Measurements from ENCODE around the gene TRPC1. TPM values are rescaled to one million over a fixed set of nuclear protein-coding genes. Genes with fewer than 3 reads are reported as not detected.

TRPC1 gene
- total RNA-seq, 1 experiment from 2014 or later, result 18.6 TPM

GRCh38 chr3:142738396-142738795 is 14.6 kb downstream of the TRPC1 start:
- Histone ChIP-seq H2AFZ (ENCODE audit: low read length) (no peak overlapping the region), H3K4ac (ENCODE audit: low read depth, low read length) (no peak overlapping the region), H3K56ac (ENCODE audit: insufficient read length, low read depth, low read length) (no peak overlapping the region), H3K4me1 (ENCODE audit: insufficient read depth, low read length) (no peaks in the 10 kb centered on the region), H3K23me2 (ENCODE audit: insufficient read length, low read depth, low read length, poor library complexity, severe bottlenecking) (no peaks in the 10 kb centered on the region), H3K27me3 (ENCODE audit: insufficient read depth, low read length) (no peaks in the 10 kb centered on the region), H2BK120ac (ENCODE audit: low read depth, low read length, poor library complexity, severe bottlenecking) (no peak overlapping the region), H4K91ac (ENCODE audit: insufficient read length, low read depth, low read length) (no peak overlapping the region), H3K79me2 (ENCODE audit: insufficient read depth, low read length) (no peaks in the 10 kb centered on the region; the same call in 1 of the 2 replicates), H2BK15ac (ENCODE audit: low read depth, low read length) (no peak overlapping the region), H3K79me1 (ENCODE audit: insufficient read depth, low read depth, low read length, poor library complexity, severe bottlenecking) (no peaks in the 10 kb centered on the region), H4K20me1 (ENCODE audit: control insufficient read depth, insufficient read depth, insufficient read length) (no peaks in the 10 kb centered on the region), H4K5ac (ENCODE audit: insufficient read length, low read depth, low read length) (no peak overlapping the region), H3T11ph (ENCODE audit: low read length) (no peak overlapping the region), H3K27ac (ENCODE audit: insufficient read length, low read depth, low read length) (no peak overlapping the region), H2AK5ac (ENCODE audit: insufficient read length, low read length) (no peak overlapping the region), H3K9me3 (ENCODE audit: control insufficient read depth, low read depth, low read length) (no peaks in the 10 kb centered on the region), H3K18ac (ENCODE audit: insufficient read length, low read depth, low read length) (no peak overlapping the region), H2BK20ac (ENCODE audit: low read depth, low read length, poor library complexity, severe bottlenecking) (no peak overlapping the region), H4K8ac (replicated peaks; ENCODE audit: insufficient read length, low read depth, low read length) (no peak overlapping the region), H2BK5ac (ENCODE audit: insufficient read length, low read length) (no peak overlapping the region), H3K23ac (ENCODE audit: insufficient read length, low read depth, low read length) (no peak overlapping the region), H2BK12ac (ENCODE audit: insufficient read length, low read depth, low read length) (no peak overlapping the region), H3K14ac (ENCODE audit: insufficient read depth, low read length) (no peak overlapping the region), H3K9ac (ENCODE audit: extremely low read depth, insufficient read length, low read length) (no peak overlapping the region), H3K4me2 (ENCODE audit: insufficient read depth, insufficient read length, low read length) (no peak overlapping the region)
- DNase-seq, result no peak
- no peak overlapping the region for H3K4me3 Mint-ChIP-seq
- no peaks in the 10 kb centered on the region for H3K27me3 Mint-ChIP-seq (ENCODE audit: low read depth)
- no peak for TF ChIP-seq CTCF (conservative IDR thresholded peaks at IDR 0.05)
- no peak overlapping the region for H3K27ac Mint-ChIP-seq
- no peaks in the 10 kb centered on the region for H3K9me3 Mint-ChIP-seq
- H3K4me1 Mint-ChIP-seq, result no peaks in the 10 kb centered on the region
- no peaks in the 10 kb centered on the region for H3K36me3 Mint-ChIP-seq (ENCODE audit: insufficient read depth in 1 of 3, low read depth in 3 of 3)
